CD14-positive monocyte (primary cell): Measurements from ENCODE around the gene SRSF4. TPM values are rescaled to one million over a fixed set of nuclear protein-coding genes. Genes with fewer than 3 reads are reported as not detected.

ENCODE experiments used
- DNase-seq, 3 donors: peaks; one replicate each; pipeline ENCODE4 v3.0.0-alpha.2; 2011 to 2022
- H2AFZ ChIP-seq: 2 replicates; pipeline ENCODE4 v1.6.0; 2012; ENCODE audit warnings: mild to moderate bottlenecking, low read depth, low read length, inconsistent platforms; ENCODE audit not compliant: insufficient read depth, poor library complexity, severe bottlenecking
- H3K27ac ChIP-seq, 2 donors: 1 replicate in 1 of 2; 2 replicates in 1 of 2; pipeline ENCODE4 v1.5.1; 2012 to 2013; ENCODE audit warnings: low read length in 2 of 2, control low read depth in 1 of 2, inconsistent platforms in 1 of 2, low read depth in 1 of 2, mild to moderate bottlenecking in 1 of 2
- H3K27me3 ChIP-seq, 2 donors: one replicate each; pipeline versions ENCODE4 v1.6.0 to v1.6.1; 2011 to 2013; ENCODE audit warnings: low read length in 2 of 2; ENCODE audit not compliant: control insufficient read depth in 2 of 2, insufficient read depth in 2 of 2
- H3K36me3 ChIP-seq, 2 donors: replicated peaks in 1 of 2; 1 replicate in 1 of 2; 2 replicates in 1 of 2; pipeline versions ENCODE4 v1.5.1 to v1.6.1; 2012 to 2013; ENCODE audit warnings: low read length in 2 of 2, control low read depth in 1 of 2, inconsistent platforms in 1 of 2, mild to moderate bottlenecking in 1 of 2; ENCODE audit not compliant: insufficient read depth in 2 of 2, control insufficient read depth in 1 of 2
- H3K4me1 ChIP-seq, 2 donors: 1 replicate in 1 of 2; 2 replicates in 1 of 2; pipeline versions ENCODE4 v1.5.1 to v1.6.1; 2012 to 2013; ENCODE audit warnings: low read length in 2 of 2, control low read depth in 1 of 2, inconsistent platforms in 1 of 2, mild to moderate bottlenecking in 1 of 2, moderate library complexity in 1 of 2; ENCODE audit not compliant: insufficient read depth in 2 of 2, control insufficient read depth in 1 of 2
- H3K4me2 ChIP-seq: replicated peaks from 2 replicates; pipeline ENCODE3; 2012; ENCODE audit warnings: low read length, moderate library complexity, mild to moderate bottlenecking; ENCODE audit not compliant: poor library complexity, severe bottlenecking; ENCODE audit errors: extremely low read depth
- H3K4me3 ChIP-seq, 3 experiments: fragments of 200-600 bp in 1 of 3; sonication (generic) in 1 of 3; replicated peaks in 1 of 3; 1 replicate in 2 of 3; 2 replicates in 1 of 3; pipeline ENCODE4 v1.5.1; 2011 to 2013; ENCODE audit warnings: low read length in 3 of 3, mild to moderate bottlenecking in 3 of 3, control low read depth in 2 of 3, low read depth in 2 of 3, inconsistent platforms in 1 of 3, moderate library complexity in 1 of 3
- H3K79me2 ChIP-seq: 2 replicates; pipeline ENCODE4 v1.6.0; 2012; ENCODE audit warnings: mild to moderate bottlenecking, control low read depth, inconsistent platforms, low read length, moderate library complexity; ENCODE audit not compliant: insufficient read depth
- H3K9ac ChIP-seq: 2 replicates; pipeline ENCODE4 v1.6.0; 2017; ENCODE audit warnings: low read length, mild to moderate bottlenecking; ENCODE audit not compliant: insufficient read depth, poor library complexity, severe bottlenecking
- H3K9me3 ChIP-seq, 2 donors: replicated peaks in 1 of 2; 1 replicate in 1 of 2; 2 replicates in 1 of 2; pipeline versions ENCODE4 v1.5.1 to v1.6.1; 2012 to 2013; ENCODE audit warnings: low read length in 2 of 2, control low read depth in 1 of 2; ENCODE audit not compliant: control insufficient read depth in 1 of 2, insufficient read depth in 1 of 2
- H4K20me1 ChIP-seq: 2 replicates; pipeline ENCODE4 v1.6.0; 2012; ENCODE audit warnings: mild to moderate bottlenecking, low read length, control low read depth, moderate library complexity; ENCODE audit not compliant: insufficient read depth
- H3K27ac Mint-ChIP-seq, 7 donors: one replicate each; pipeline ENCODE4 v1.8.0; 2020; ENCODE audit warnings: mild to moderate bottlenecking in 7 of 7, mixed read lengths in 7 of 7, moderate library complexity in 6 of 7, inconsistent platforms in 2 of 7
- H3K27me3 Mint-ChIP-seq, 3 donors: one replicate each; pipeline ENCODE4 v1.8.0; 2021 to 2022; ENCODE audit warnings: low read depth in 3 of 3, mild to moderate bottlenecking in 3 of 3, mixed read lengths in 3 of 3, moderate library complexity in 3 of 3, inconsistent platforms in 1 of 3
- H3K36me3 Mint-ChIP-seq, 2 donors: one replicate each; pipeline ENCODE4 v1.8.0; 2020; ENCODE audit warnings: mixed read lengths in 2 of 2, inconsistent platforms in 1 of 2, mild to moderate bottlenecking in 1 of 2
- H3K4me1 Mint-ChIP-seq: one replicate; pipeline ENCODE4 v1.8.0; 2020; ENCODE audit warnings: mild to moderate bottlenecking, mixed read lengths
- H3K4me3 Mint-ChIP-seq, 2 donors: one replicate each; pipeline ENCODE4 v1.8.0; 2020; ENCODE audit warnings: mild to moderate bottlenecking in 2 of 2, mixed read lengths in 2 of 2, moderate library complexity in 1 of 2
- H3K9me3 Mint-ChIP-seq, 7 donors: one replicate each; pipeline ENCODE4 v1.8.0; 2020 to 2022; ENCODE audit warnings: mixed read lengths in 7 of 7, mild to moderate bottlenecking in 6 of 7, moderate library complexity in 6 of 7, inconsistent platforms in 2 of 7
- WGBS: methylation state at CpG from one replicate; pipeline ENCODE4 v1.1.5; 2013; ENCODE audit warnings: missing lambda C conversion rate; ENCODE audit not compliant: insufficient coverage; 5-methylcytosine and 5-hydroxymethylcytosine counted together
- intact Hi-C, 2 donors: fragments of 100-400 bp; cut with micrococcal nuclease; formaldehyde crosslinking; loops; one replicate each; pipeline versions ENCODE4 v1.15.0 to v1.15.1; 2023
- polyA plus RNA-seq, 3 donors: library from polyadenylated mRNA; depleted of rRNA in 1 of 3; unstranded in 2 of 3; stranded (reverse) in 1 of 3; fragments of 300-500 nt in 2 of 3; fragments of >200 nt in 1 of 3; fragmentation: Illumina TruSeq in 2 of 3; gene quantifications; 1 replicate in 2 of 3; 2 replicates in 1 of 3; pipeline ENCODE4 v1.2.3, GENCODE V29; 2012 to 2021
- TF ChIP-seq, protein P1 (sequence below): fragments of 200-600 bp; IDR thresholded peaks from one replicate; pipeline ENCODE4 v1.8.0; 2022; ENCODE audit warnings: antibody characterized with exemption, mild to moderate bottlenecking

The SRSF4 gene
- polyA plus RNA-seq, 3 donors = 38.4 to 66.8 (median 55.5) TPM

DNA sequence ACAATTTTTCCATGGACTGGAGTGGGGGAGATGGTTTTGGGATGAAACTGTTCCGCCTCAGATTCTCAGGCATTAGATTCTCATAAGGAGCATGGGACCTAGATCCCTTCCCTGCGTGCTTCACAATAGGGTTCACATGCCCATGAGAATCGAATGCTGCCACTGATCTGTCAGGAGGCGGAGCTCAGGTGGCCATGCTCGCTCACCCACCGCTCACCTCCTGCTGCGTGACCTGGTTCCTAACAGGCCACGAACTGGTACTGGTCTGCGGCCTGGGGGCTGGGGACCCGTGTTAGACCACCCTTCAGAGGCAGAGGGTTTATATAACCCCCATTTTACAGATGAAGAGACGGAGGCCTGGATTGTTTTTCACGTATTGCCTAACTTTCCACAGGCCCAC, 16.3 kb upstream of the SRSF4 start:
- Histone ChIP-seq H3K79me2 (no peaks in the 10 kb centered on the region), H3K4me3 (no peak overlapping the region), H3K27me3 (no peaks in the 10 kb centered on the region), H3K27ac (no peak overlapping the region), H4K20me1 (no peaks in the 10 kb centered on the region), H3K9me3 (no peaks in the 10 kb centered on the region), H3K4me2 (no peak overlapping the region), H2AFZ (no peak overlapping the region), H3K4me1 (peaks cover 19 to 22% of the 10 kb centered on the region in 2 donors), H3K9ac (no peak overlapping the region), H3K36me3 (peaks cover 17 to 39% of the 10 kb centered on the region in 2 donors)
- intact Hi-C loops = no loop called here
- no peaks in the 10 kb centered on the region for H3K27me3 Mint-ChIP-seq
- H3K36me3 Mint-ChIP-seq = peaks cover 29 to 36% of the 10 kb centered on the region in 2 donors
- no peak for DNase-seq
- H3K27ac Mint-ChIP-seq = peak overlapping the region in 1 of 7 donors; percentile 40
- H3K9me3 Mint-ChIP-seq = no peaks in the 10 kb centered on the region
- WGBS = 99% methylated on average over 11 of the region's 12 CpGs
- H3K4me1 Mint-ChIP-seq = peaks cover 20% of the 10 kb centered on the region
- TF ChIP-seq, protein P1, sequence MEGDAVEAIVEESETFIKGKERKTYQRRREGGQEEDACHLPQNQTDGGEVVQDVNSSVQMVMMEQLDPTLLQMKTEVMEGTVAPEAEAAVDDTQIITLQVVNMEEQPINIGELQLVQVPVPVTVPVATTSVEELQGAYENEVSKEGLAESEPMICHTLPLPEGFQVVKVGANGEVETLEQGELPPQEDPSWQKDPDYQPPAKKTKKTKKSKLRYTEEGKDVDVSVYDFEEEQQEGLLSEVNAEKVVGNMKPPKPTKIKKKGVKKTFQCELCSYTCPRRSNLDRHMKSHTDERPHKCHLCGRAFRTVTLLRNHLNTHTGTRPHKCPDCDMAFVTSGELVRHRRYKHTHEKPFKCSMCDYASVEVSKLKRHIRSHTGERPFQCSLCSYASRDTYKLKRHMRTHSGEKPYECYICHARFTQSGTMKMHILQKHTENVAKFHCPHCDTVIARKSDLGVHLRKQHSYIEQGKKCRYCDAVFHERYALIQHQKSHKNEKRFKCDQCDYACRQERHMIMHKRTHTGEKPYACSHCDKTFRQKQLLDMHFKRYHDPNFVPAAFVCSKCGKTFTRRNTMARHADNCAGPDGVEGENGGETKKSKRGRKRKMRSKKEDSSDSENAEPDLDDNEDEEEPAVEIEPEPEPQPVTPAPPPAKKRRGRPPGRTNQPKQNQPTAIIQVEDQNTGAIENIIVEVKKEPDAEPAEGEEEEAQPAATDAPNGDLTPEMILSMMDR = no peak
- H3K4me3 Mint-ChIP-seq = no peak overlapping the region

DNA sequence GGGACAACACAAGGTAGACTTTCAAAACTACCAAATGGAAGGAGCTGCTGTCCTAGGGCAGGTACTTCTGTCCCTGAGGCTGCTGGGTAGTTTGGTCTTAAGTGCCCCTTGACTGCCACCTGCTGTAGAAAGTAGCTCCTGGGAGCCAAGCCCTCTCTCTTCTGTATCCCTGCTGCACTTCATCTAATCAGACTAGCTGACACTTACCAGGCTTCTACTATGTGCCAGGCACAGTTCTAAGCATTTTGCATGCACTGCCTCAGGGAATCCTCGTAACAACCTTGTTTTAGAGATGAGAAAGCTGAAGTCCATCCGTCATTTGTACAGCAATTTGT, 15.9 kb upstream of the SRSF4 start:
- Histone ChIP-seq H3K4me1 (peaks cover 17 to 19% of the 10 kb centered on the region in 2 donors), H3K4me3 (no peak overlapping the region), H4K20me1 (no peaks in the 10 kb centered on the region), H3K36me3 (peaks cover 17 to 40% of the 10 kb centered on the region in 2 donors), H3K9me3 (no peaks in the 10 kb centered on the region), H3K4me2 (no peak overlapping the region), H3K27me3 (no peaks in the 10 kb centered on the region), H3K79me2 (no peaks in the 10 kb centered on the region), H3K27ac (no peak overlapping the region), H2AFZ (no peak overlapping the region), H3K9ac (no peak overlapping the region)
- no peaks in the 10 kb centered on the region for H3K9me3 Mint-ChIP-seq
- no peak overlapping the region for H3K4me3 Mint-ChIP-seq
- H3K4me1 Mint-ChIP-seq = peaks cover 17% of the 10 kb centered on the region
- no peak overlapping the region for H3K27ac Mint-ChIP-seq
- intact Hi-C loops = no loop called here
- 100% methylated on average over 2 of the region's 2 CpGs for WGBS
- H3K27me3 Mint-ChIP-seq = no peaks in the 10 kb centered on the region
- TF ChIP-seq, protein P1 = no peak
- no peak for DNase-seq
- H3K36me3 Mint-ChIP-seq = peaks cover 29 to 36% of the 10 kb centered on the region in 2 donors
